PC-3 (cell line): ENCODE data around the gene PRUNE2.

ENCODE experiments used
- EZH2 ChIP-seq: fragments of 300-600 bp; sonication (generic); IDR thresholded peaks from one replicate; pipeline ENCODE4 v1.6.1; 2017; ENCODE audit warnings: antibody characterized with exemption, mild to moderate bottlenecking, low read length; ENCODE audit not compliant: unreplicated experiment
- EZH2phosphoT487 ChIP-seq: fragments of 300-600 bp; sonication (generic); IDR thresholded peaks from 2 replicates; pipeline ENCODE4 v1.6.1; 2018; ENCODE audit warnings: mild to moderate bottlenecking, antibody characterized with exemption, low read length, borderline replicate concordance
- TF ChIP-seq, protein P1 (sequence below): fragments of 300-600 bp; sonication (generic); conservative IDR thresholded peaks from 2 replicates; pipeline ENCODE4 v1.5.1; 2017; ENCODE audit warnings: antibody characterized with exemption, low read depth, mild to moderate bottlenecking, low read length

DNA sequence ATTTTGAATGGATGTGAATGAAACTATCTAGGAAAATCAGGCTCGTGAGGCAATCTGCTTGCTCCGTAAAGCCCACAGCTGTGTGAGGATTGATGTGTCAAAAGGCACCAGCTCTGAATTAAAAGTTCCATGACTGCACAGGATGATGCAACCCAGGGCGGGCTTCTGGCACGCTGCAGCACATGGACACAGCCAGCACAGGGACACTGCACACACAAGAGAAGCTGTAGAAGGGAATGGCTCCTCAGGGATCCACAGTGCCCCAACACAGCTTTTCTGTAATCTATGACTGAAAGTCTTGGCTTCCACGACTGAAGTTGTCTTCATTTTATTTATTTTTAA lies 295.9 kb downstream of the PRUNE2 start:
- TF ChIP-seq, protein P1, sequence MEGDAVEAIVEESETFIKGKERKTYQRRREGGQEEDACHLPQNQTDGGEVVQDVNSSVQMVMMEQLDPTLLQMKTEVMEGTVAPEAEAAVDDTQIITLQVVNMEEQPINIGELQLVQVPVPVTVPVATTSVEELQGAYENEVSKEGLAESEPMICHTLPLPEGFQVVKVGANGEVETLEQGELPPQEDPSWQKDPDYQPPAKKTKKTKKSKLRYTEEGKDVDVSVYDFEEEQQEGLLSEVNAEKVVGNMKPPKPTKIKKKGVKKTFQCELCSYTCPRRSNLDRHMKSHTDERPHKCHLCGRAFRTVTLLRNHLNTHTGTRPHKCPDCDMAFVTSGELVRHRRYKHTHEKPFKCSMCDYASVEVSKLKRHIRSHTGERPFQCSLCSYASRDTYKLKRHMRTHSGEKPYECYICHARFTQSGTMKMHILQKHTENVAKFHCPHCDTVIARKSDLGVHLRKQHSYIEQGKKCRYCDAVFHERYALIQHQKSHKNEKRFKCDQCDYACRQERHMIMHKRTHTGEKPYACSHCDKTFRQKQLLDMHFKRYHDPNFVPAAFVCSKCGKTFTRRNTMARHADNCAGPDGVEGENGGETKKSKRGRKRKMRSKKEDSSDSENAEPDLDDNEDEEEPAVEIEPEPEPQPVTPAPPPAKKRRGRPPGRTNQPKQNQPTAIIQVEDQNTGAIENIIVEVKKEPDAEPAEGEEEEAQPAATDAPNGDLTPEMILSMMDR, result no peak
- TF ChIP-seq EZH2phosphoT487 (no peak), EZH2 (no peak)
